ENCODE results near the gene VSTM1. TPM values are rescaled to one million over a fixed set of nuclear protein-coding genes. Genes with fewer than 3 reads are reported as not detected.

Gene VSTM1
- total RNA-seq, 2 donors from 2014 or later, result not detected

GRCh38 chr19:54081032-54081431 is 17.3 kb upstream of the VSTM1 start, which contains the start of gene TARM1:
TSS of gene TARM1 (minus strand) at chr19:54081365. CDS start at chr19:54081340, 25 bp downstream.
- Histone ChIP-seq H3K27me3 (no peaks in the 10 kb centered on the region), H3K9me3 (peaks cover 0 to 15% of the 10 kb centered on the region in 2 donors), H3K4me3 (no peak within 1 kb of the TSS), H3K27ac (no peak within 1 kb of the TSS), H3K36me3 (no peaks in the 10 kb centered on the region), H3K4me1 (no peaks in the 10 kb centered on the region)
- TF ChIP-seq, protein P1, sequence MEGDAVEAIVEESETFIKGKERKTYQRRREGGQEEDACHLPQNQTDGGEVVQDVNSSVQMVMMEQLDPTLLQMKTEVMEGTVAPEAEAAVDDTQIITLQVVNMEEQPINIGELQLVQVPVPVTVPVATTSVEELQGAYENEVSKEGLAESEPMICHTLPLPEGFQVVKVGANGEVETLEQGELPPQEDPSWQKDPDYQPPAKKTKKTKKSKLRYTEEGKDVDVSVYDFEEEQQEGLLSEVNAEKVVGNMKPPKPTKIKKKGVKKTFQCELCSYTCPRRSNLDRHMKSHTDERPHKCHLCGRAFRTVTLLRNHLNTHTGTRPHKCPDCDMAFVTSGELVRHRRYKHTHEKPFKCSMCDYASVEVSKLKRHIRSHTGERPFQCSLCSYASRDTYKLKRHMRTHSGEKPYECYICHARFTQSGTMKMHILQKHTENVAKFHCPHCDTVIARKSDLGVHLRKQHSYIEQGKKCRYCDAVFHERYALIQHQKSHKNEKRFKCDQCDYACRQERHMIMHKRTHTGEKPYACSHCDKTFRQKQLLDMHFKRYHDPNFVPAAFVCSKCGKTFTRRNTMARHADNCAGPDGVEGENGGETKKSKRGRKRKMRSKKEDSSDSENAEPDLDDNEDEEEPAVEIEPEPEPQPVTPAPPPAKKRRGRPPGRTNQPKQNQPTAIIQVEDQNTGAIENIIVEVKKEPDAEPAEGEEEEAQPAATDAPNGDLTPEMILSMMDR (IDR thresholded peaks at IDR 0.05), result no peak
- DNase-seq (ENCODE audit: low spot score), result no peak

DNA sequence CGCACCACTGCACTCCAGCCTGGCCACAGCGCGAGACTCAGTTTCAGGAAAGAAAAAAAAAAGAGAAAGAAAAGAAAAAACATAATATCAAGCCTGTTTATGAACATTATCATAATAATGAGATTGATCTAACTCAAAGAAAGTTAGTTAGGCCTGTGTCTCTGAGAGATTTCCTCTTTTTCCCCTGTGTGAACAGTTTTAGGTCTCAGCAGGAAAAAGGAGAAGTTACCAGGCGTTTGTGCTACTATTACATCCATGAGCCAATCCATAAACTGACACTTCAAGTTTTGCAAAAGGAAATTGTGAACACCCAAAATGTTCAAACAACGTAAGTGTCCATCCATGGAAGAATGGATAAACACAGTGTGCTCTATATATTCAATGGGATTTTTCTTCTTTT is 13.6 kb upstream of the VSTM1 start:
- no peak overlapping the region for H3K4me3 ChIP-seq
- no peak for DNase-seq (ENCODE audit: low spot score)
- H3K36me3 ChIP-seq, result no peaks in the 10 kb centered on the region
- peaks cover 0 to 15% of the 10 kb centered on the region in 2 donors for H3K9me3 ChIP-seq
- TF ChIP-seq, protein P1 (IDR thresholded peaks at IDR 0.05), result no peak
- no peak overlapping the region for H3K27ac ChIP-seq
- no peaks in the 10 kb centered on the region for H3K4me1 ChIP-seq
- no peaks in the 10 kb centered on the region for H3K27me3 ChIP-seq

DNA sequence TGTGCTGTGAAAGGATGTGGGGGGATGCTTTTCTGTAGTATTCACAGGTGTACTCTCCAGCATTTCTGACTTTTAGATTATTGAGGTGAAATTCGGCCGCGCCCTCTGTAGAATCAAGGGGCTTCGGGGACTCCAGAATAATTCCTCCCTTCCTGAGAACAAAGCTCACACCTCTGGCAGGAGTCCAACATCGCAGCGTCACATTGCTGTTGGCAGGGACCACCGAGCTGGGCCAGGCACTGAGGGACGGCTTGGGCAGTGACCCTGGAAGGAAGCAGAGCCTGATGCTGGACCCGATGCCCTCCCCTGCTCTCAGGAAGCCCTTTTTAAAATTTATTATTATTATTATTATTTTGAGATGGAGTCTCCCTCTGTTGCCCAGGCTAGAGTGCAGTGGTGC is 11.2 kb upstream of the VSTM1 start:
- TF ChIP-seq, protein P1 (IDR thresholded peaks at IDR 0.05), result no peak
- Histone ChIP-seq H3K4me3 (no peak overlapping the region), H3K4me1 (no peaks in the 10 kb centered on the region), H3K9me3 (peaks cover 0 to 5% of the 10 kb centered on the region in 2 donors), H3K27me3 (no peaks in the 10 kb centered on the region), H3K27ac (no peak overlapping the region), H3K36me3 (no peaks in the 10 kb centered on the region)
- no peak for DNase-seq (ENCODE audit: low spot score)

DNA sequence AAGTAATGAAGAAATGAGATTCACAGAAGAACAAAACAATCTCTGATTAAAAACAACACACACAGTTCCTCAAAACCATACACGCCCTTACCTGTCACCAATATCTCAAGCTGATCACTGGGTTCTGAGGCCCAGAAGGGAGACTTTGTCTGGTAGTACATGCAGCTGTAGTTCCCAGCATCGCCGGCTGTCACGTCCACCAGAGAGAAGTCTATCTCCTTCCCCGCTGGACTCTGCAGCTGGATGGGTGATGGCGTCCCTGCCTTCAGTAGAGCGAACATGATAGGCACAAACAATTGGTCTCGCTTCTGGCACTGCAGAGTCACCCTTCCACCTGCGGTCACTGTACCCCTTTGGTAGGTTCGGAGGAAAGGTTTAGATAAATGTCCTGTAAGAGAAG is 10.1 kb upstream of the VSTM1 start:
- DNase-seq (ENCODE audit: low spot score), result no peak
- no peaks in the 10 kb centered on the region for H3K4me1 ChIP-seq
- H3K36me3 ChIP-seq, result no peaks in the 10 kb centered on the region
- no peaks in the 10 kb centered on the region for H3K27me3 ChIP-seq
- TF ChIP-seq, protein P1 (IDR thresholded peaks at IDR 0.05), result no peak
- H3K9me3 ChIP-seq, result peaks cover 0 to 11% of the 10 kb centered on the region in 2 donors
- H3K4me3 ChIP-seq, result no peak overlapping the region
- no peak overlapping the region for H3K27ac ChIP-seq

DNA sequence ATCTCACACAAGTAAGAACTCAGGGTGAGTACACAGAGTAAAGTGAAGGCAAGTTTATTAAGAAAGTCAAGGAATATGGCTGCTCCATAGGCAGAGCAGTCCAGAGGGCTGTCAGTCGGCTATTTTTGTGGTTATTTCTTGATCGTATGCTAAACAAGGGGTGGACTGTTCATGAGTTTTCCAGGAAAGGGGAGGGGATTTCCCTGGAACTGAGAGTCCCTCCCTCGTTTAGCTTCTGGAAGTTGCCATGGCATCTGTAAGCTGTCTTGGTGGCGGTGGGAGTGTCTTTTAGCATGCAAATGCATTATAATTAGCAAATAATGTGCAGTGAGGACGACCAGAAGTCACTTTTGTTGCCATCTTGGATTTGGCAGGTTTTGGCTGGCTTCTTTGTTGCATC is 5.8 kb upstream of the VSTM1 start:
- Histone ChIP-seq H3K4me3 (no peak overlapping the region), H3K4me1 (no peaks in the 10 kb centered on the region)
- TF ChIP-seq, protein P1 (IDR thresholded peaks at IDR 0.05), result no peak

DNA sequence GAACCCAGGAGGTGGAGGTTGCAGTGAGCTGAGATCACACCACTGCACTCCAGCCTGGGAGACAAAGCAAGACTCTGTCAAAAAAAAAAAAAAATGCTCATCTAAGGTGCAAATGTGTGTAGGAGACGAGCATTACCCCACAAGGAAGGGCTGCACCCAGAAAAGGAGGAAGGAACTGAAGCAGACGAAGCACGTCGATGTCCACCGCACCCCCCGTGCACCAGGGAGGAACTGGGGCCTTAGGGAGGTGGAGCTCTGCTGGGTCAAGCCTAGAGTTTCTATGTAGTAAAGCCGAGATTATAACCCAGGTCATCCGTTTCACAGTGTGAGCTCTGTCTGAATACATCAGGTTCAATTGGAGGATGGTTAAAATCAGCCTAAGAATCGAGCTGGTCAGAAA is 1.1 kb downstream of the VSTM1 start:
- Histone ChIP-seq H3K27me3 (no peaks in the 10 kb centered on the region), H3K4me1 (no peaks in the 10 kb centered on the region), H3K27ac (no peak overlapping the region), H3K36me3 (no peaks in the 10 kb centered on the region), H3K4me3 (no peak overlapping the region), H3K9me3 (no peaks in the 10 kb centered on the region)
- TF ChIP-seq, protein P1 (IDR thresholded peaks at IDR 0.05), result no peak
- DNase-seq (ENCODE audit: low spot score), result no peak

More for the DNA sequence above, 5.8 kb upstream of the VSTM1 start:
- H3K27me3 ChIP-seq, result no peaks in the 10 kb centered on the region
- peaks cover 0 to 11% of the 10 kb centered on the region in 2 donors for H3K9me3 ChIP-seq
- H3K36me3 ChIP-seq, result no peaks in the 10 kb centered on the region
- H3K27ac ChIP-seq, result no peak overlapping the region
- no peak for DNase-seq (ENCODE audit: low spot score)

Measured in right atrium auricular region (tissue), 2 donors.